HG03039 (cell line): ENCODE measurements around the gene YLPM1.

Experiments
- ATAC-seq: cut with Tn5 transposase; IDR thresholded peaks from one replicate; pipeline ENCODE4 v1.9.1; 2021; ENCODE audit warnings: mild to moderate bottlenecking, moderate library complexity; ENCODE audit not compliant: unreplicated experiment

The YLPM1 gene

DNA sequence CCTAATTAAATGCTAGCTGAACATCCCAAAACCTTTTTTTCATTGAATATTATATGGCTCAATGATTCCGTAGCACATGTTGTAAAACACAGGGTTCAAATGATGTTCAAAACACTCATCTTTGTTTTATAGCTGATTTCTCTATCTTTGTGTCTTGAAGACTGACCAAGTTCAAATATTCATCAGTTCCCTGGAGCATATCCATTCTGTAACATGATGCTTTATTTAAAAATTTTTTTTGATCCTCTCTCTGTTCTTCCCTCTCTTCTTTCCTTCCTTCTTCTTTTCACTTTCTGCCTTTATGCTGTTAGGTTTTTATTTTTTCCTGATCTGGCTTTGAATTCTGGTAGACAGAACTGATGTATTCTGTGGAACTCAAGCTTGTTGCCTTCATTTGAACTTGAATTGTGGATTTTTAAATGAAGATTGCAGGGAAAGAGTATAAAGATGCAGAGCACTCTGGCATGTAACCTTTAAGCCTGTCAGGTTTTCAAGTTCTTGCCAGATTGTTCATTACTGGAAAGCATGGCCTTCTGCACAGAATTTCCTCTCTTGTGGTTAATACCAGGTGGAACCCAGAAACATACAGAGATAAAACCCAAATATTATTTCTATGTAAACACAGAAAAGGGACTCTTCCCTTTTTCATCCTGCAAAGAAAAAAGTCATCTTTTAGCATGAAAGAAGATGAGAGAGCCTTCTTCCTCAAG is 73.3 kb downstream of the YLPM1 start:
- no peak for ATAC-seq

GRCh38 chr14:74838166-74838565 is 75.0 kb downstream of the YLPM1 start:
- no peak for ATAC-seq

DNA sequence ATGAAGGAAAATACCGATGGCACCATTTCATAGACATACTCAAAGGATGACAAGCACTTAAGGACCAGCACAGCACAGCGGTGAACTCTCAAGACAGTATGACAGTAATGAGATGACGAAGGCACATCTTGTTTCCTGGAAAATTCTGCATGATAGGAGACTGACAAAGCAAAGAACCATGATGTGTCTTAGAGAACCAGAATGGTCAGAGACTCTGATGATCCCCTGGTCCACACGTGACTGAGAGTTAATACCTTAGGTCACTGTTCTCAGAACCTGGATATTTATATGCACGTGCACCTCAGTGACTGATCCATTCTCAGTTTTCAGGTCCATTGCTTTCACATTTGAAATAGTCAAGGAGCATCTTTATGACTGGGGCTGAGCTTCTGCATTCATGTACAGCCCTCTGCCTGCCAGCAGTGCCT is 77.5 kb downstream of the YLPM1 start:
- ATAC-seq: peak; percentile 41

DNA sequence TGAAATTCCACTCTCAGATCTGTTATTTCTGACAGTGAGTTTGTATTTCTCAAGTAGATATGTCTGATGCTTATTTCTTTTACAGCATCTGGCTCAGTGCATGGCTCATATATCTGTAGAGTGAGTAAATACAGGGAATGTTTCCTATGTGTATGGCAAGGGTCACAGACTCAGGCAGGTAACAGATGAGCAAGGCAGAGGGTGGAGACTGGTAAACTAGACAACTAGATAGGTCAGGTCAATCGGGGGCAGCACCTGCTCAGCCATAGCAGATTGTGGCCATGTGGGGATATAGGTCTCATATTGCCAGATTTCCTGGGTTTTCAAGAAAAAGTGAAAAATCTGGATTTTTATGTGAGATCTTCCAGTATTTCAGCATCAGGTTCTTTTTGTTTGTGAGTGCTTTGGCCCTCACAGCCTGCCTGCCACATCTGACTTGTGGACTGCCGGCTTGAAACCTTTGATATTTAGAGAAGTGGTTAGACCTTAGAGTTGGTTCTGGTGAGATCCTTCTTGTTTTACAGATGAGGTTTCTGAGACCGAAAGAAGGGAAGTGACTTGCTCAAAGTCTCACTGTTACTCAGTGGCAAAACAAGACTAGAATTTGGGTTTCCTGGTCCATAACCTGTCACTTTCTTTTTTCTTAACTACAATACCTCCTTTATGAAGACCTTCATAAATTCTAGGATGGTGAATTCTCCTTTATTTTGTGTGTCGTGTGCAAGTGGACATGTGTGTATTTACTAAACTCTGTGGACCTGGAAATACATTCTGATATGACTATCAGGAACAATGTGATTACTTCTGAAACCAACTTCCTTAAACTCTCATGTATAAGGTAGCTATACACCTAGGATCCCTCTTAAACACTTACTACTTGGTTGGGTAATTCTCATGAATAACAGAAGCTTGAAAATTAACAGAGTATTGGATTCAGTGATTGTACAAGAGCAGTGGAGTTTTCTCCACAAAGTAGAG is 78.4 kb downstream of the YLPM1 start:
- peak; percentile 57 for ATAC-seq

- ATAC-seq: no peak
Measured at GRCh38 chr14:74843653-74844052, 80.5 kb downstream of the YLPM1 start.

GRCh38 chr14:74846168-74846567 is 83.1 kb downstream of the YLPM1 start:
- ATAC-seq: no peak

DNA sequence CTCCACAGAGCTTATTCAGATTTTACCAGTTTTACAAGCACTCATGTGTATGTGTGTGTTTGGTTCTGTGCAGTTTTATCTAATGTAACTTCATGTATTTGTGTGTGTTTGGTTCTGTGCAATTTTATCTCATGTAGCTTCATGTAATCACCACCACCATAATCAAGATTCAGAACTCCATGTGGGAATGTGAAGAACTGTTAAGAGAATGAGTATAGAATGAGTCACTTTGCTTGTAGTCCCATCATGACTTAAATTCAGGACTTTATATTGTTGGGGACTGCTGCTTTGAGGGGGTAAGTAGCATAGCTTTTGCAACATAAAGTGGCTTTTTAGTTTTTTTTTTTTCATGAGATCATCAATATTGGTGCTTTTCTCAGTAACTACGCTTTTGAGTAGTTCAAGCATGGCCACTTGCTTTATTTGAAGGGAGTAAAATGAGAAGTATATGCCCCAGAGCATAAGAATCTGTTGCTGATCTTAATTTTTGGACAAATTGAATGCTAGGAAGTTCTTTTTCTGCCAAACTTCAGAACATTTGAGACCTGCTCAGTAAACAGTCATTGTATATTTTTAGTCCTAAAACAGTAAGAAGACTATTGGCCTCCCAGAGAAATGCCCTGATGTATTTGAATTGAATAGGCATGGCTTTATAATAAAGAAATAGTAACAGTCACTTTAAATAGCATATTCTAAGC is 84.0 kb downstream of the YLPM1 start:
- ATAC-seq: no peak

DNA sequence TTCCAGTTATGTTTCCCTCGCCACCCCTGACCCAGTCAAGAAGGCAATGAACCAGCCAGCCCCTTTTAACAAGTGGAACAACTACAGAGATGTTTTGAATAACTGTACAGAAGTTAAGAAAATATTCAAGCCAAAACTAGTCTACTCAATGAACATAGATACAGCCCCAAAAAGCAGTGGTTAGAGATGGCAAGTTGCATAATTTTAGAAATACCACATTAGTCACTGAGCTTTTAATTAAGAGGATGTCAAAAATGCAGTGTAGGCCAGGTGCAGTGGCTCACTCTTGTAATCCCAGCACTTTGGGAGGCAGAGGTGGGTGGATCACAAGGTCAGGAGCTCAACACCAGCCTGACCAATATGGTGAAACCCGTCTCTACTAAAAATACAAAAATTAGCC is 85.7 kb downstream of the YLPM1 start:
- ATAC-seq: no peak

- ATAC-seq: no peak
Measured at GRCh38 chr14:74852922-74853530, 89.9 kb downstream of the YLPM1 start.

GRCh38 chr14:74853581-74853980 is 90.5 kb downstream of the YLPM1 start:
- ATAC-seq: no peak

GRCh38 chr14:74855021-74855420 is 91.9 kb downstream of the YLPM1 start:
- no peak for ATAC-seq

DNA sequence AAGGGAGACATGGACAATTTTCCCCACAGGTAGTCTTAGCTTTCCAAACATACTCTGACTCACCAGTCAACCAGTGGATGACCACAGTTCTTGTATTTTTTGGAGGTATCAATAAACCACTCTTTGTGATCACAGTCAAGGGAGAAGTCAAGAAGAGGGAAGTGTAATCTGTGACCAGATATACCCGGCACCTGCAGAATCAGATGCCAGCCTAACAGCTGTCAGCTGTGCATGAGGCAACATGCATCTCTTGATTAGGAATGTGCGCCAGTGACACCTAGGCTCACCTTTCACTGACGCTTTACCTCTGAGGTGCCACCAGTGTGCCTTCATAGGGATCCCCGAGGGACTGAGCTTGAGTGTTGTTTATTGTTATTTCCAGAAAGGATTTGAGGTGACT is 92.8 kb downstream of the YLPM1 start:
- no peak for ATAC-seq

DNA sequence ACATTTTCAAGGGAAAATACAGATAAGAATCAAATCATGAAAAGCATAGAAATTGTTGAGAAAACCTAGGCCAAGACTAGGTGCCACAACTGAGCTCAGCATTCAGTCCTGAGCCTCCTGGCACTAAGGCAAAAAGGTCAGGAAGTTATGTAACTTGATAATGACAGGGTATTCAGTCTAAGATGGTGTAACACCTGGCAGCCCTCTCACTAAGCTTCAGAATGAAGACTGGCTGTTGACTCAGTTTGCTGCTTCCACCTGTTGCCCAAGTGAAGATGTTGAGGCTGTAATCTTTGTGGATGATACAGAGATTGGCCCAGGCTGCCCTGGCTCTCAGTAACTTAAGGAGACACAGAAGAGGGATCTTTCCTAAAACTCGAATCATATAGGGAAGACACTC is 93.2 kb downstream of the YLPM1 start:
- no peak for ATAC-seq

DNA sequence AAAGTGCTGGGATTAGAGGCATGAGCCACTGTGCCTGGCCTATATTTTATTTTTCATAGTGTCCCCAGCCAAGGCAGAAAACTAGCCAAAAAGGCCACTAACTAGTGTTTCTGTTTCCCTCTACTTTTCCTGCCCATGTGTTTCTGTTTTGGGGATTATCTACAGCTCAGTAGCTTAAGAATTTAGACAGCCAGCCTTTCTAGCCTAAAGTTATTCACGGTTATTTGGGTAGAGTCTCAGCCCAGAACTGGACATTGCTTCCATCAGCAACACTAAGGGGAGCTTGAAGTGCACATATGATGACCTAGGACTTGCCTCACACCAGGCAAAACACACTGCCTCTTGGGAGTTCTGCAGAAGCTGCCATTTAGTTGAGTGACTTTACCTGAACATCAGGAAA is 94.9 kb downstream of the YLPM1 start:
- ATAC-seq: no peak

- no peak for ATAC-seq
Measured at GRCh38 chr14:74859757-74860552, 96.8 kb downstream of the YLPM1 start.

DNA sequence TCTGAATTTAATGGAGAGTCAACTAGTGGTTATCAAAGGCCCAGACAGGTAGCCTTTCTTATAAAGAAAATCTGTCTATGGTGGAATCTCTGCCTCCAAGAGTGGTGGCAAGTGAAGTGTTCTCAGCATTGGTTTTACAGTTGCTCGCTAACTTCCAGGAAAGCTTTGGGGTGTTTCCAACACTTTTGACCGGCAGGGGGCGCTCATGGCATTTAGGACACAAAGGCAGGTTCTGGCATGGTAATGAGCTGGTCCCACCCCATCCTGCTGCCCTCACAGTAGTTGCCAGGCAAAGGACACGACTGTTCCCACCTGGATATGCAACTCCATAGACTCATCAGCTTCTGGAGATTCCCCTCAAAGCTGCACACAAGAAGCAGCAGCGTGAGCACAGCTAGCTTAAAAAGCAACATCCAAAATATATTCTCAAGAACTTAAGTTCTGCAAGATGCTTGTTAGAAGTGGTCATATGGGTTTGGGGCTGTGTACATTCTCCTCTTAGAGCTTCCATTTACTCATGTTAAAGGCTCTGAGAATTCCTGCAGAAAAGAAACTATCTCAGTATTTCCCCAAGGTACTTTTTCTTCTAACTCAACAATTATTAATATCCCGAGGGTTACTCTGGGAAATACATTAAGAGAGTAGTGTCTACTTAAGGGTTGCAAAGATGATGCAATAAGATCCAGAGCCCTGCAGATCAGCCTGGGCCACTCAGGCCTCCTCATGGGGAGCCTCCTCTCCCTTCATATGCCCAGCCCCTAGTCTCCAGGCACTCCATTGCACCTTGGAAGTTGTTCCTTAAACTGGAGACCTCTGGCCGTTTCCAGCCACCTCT is 98.0 kb downstream of the YLPM1 start:
- no peak for ATAC-seq

DNA sequence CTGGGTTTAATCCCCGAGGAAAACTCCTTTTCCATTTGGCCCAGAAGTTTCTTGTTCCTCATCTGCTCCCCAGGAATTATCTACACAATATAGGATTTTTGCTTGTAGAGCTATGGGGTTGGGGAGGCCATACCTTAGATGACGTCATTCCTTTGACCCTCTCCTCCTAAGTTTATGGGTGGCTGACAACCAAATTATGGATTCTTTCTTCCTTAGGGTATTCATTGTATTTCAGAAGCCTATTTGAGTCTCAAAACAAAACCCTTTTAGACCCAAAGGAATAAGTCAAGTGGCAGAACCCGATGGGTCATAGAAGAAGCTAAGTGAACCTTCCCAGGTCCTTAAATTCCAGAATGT is 98.6 kb downstream of the YLPM1 start:
- ATAC-seq: no peak

- ATAC-seq: no peak
Measured at GRCh38 chr14:74863274-74863673, 100.2 kb downstream of the YLPM1 start.

DNA sequence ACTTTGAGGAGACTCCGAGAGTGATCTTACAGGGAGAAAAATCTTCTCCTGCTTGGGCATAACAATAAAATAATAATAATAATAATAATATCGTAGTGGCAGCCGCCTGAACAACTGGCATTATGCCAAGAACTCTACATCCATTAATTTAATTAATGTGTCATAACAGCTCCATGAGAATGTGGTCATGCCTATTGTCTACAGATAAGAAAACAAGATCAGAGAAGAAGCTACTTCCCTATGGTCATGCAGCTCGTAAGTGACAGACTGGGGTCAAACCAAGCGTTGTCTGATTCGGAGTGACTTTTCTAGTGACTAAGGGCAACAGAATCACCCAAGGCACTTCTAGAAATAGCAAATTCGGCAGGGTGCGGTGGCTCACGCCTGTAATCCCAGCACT is 101.1 kb downstream of the YLPM1 start:
- no peak for ATAC-seq
